ENCODE results near the gene CIB4. TPM values are rescaled to one million over a fixed set of nuclear protein-coding genes. Genes with fewer than 3 reads are reported as not detected.
"Not testable (repeated sequence)": the region's sequence is repeated elsewhere in the genome, so short reads cannot be mapped to it uniquely, and the experiment has no call there.

The CIB4 gene
- total RNA-seq, 2 experiments from 2014 or later = not detected

- ChIA-PET POLR2A (no interaction called here), CTCF (interaction anchor here (0.7 to 2.6 kb wide), 20 partner anchors 12 to 395 kb away, joined by 3 to 10 read pairs (median 4); a partner anchor contains a TSS)
Observed at GRCh38 chr2:26577442-26578112, 63.6 kb downstream of the CIB4 start.

DNA sequence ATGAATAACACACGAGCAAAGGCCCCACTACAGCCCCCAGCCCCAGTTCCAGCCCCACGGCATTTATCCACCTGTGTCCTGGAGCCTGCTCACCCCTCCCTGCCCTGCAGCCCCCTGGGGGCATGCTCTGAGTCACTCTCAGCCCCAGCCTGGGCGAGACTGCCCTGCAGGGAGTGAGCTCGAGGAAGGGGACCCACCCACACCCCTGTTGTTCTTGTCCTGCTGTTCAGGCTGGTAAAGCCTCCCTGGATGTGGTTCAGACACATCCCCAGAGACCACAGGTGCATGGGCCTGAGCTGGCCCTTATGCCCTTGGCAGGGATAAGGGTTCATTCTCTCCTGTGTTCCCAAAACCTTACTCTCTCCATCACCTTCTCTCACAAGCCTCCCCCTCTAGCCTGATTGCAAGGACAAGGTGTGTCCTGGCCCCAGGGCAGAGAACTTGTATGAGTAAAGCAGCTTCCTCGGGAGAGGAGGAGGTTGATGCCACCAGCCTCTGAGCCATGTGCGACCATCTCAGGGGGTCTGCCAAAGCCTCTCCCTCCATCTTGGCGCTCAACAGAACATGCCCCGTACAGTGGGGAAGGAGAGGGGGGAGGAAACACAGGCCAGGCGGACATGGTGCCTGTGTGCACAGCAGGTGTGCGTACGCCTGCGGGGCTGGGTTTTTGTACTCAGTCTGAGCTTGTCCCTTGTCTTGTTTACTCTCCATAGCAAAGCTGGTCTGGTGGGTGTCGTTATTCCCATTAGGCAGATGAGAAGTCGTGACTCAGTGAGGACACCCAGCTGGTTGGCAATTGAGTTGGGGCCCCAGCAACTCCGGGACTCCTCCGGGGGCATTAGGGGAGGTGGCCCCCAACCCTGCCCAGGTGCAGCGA is 64.4 kb downstream of the CIB4 start:
- CTCF ChIA-PET = interaction anchor here (0.9 to 2.6 kb wide), 5 partner anchors 15 to 73 kb away, joined by 3 to 10 read pairs (median 6); no protein-coding TSS in a partner anchor

DNA sequence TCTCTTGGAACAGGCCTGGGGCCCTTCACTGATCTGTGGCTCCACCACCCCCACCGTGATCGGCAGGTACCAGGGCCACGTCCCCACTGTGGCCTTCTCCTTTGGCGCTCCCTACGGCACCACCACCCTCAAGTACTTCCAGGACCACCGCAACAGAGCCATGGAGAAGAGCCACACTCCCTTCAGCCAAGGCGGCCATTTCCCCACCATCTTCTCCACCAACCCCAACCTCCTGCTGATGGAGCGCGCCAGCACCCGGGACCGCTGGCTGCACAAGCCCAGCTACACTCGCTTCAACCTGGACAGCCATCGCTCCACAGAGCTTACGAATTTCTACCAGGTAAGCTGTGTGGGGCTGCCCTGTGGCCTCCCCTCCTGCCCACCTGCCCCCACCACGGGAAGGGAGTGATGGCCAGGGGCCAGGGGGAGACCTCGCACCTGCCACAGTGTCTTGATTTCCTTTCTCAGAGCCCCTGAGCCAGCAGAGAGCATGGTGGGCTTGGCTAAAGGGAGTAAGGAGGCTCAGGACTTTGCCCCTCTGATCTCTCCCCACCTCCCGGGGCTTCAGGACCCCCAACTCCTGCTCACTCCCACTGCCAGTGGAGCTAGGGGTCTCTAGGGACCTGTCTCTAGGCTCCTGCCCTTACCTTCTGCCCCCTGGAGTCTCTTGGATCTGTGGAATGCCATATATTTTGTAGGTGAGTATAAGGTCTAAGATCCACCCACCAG is 65.2 kb downstream of the CIB4 start:
- CTCF ChIA-PET = interaction anchor here (1.4 kb wide), 1 partner anchor 55 kb away, joined by 4 read pairs; no protein-coding TSS in a partner anchor
- POLR2A ChIA-PET = no interaction called here

More for the DNA sequence above, 64.4 kb downstream of the CIB4 start:
- POLR2A ChIA-PET = no interaction called here

GRCh38 chr2:26574900-26575560 is 66.1 kb downstream of the CIB4 start:
- ChIA-PET POLR2A (no interaction called here), CTCF (no interaction called here)

- ChIA-PET CTCF (interaction anchor here (0.5 kb wide), 1 partner anchor 243 kb away, joined by 4 read pairs; no protein-coding TSS in a partner anchor), POLR2A (no interaction called here)
Observed at GRCh38 chr2:26574066-26574899, 66.9 kb downstream of the CIB4 start.

DNA sequence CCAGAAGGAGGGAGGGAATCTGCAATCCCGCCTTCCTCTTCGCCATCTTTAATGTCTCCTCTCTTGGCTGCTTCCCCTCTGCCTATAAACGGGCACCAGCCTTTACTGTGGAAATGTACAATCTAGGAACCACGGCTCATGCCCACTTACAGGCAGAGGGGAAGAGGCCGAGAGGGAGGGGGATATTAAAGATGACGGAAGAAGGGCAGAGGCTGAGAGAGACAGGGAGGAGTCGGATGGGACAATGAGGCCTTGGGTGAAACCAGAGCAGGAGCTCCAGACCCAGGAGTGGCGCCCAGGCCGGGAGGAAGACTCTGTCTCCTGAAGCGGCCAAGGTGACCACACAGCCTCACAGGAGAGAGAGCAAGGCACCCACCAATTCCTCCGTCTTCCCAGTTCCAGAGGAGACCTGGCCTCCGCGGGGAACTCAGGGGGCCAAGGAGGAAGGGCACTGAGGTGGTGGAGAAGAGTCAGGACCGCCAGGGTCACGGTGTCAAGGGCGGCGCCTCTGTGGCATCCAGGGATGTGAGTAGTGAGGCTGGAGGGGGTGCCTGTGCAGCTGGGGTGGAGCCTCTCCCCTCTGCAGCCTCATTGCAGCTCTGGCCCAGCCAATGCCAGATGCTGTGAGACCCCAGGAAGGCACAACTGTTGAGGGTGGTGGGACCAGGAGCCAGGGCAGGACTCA is 67.8 kb downstream of the CIB4 start:
- ChIA-PET POLR2A (no interaction called here), CTCF (interaction anchor here (0.5 kb wide), 1 partner anchor 243 kb away, joined by 4 read pairs; no protein-coding TSS in a partner anchor)

DNA sequence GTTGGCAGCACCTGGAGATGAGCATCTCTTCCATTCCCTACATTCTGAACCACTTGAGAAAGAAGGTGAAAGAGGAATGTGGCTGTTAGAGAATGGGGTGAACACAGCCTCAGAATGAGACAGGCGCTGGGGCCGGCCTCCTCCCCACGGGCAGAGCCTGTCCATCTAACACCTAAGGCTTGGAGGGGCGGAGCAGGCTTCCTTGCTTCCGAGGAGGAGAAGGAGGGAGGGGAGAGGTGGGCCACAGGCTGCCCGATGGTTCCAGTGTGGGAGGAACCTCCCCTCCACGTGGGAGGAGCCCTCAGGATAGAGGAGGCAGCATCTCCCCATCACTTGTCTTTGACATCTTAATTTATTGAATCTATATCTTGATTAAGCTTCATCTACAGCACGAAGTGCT is 68.6 kb downstream of the CIB4 start:
- POLR2A ChIA-PET = no interaction called here
- CTCF ChIA-PET = no interaction called here

DNA sequence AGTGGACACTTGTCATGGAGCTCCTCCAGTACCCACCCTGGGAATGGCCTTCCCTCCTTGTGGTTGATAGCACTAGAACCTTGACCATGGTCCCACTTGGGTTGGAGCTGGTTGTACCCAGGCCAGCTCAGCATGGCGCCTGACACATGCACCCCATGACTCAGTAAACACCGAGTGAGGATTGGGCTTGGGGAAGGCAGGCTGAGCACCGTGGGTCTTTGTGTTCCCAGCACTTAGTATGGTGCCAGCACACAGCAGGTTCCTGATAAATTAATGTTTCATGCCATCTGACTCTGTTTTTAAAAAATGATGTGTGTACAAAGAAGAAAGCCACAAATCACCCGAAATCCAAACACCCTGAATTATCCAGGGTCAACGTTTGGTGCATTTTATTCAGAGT is 69.8 kb downstream of the CIB4 start:
- ChIA-PET POLR2A (no interaction called here), CTCF (interaction anchor here (0.6 kb wide), 1 partner anchor 25 kb away, joined by 3 read pairs; no protein-coding TSS in a partner anchor)

DNA sequence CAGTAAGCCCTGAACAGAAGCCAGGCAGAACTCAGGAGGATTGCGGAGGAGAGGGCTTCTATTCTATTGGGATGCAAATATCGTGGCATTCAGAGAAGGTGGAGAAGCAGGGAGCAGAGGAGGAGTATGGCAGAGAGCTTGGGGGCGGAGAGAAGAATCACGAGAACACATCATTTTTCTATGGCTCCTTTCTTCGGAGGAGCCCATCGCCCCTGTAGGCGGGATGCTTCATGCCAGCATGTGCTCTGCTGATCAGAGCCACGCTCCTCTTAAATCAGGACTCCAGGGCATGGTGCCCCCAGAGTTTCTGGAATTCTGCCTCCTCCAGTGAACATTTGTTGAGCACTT is 71.1 kb downstream of the CIB4 start:
- POLR2A ChIA-PET = no interaction called here
- CTCF ChIA-PET = no interaction called here

DNA sequence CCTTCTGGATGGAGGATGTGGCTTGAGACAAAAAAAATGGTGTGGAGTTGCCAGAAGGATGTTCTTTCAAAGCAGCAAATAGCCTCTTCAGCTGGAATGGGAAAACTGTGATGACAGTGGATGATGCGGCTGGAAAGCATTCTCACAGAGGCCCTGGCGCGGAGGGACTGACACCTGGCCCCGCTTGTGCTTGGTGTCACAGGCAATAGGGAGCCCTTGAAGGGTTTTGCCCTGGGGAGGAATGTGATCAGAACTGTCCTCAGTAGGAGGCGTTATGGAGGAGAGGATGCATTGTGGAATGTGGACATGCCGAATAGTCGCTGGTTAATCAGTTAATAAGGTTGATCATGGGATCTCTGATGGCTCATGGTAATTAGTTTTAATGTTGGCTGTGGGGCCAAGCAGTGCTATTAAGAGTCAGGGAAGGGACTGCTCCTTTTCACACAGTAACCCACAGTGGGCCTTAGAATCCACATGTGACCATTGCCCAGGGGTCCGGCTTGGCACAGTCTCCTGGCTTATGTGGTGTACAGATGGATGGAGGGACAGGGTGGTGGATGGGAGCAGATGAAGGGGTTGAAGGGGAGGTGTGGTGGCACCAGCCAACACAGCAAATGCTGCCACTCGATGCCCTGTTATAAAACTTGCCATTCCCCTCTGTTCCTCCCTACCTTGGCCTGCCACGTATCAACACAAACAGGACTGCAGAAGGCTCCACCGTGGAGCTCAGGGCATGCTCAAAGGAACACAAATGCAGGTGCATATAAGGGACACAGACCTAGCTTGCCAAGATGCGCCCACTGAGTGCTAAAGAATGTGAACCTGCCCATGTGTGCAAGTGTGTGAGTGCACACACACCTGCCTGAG is 71.7 kb downstream of the CIB4 start:
- CTCF ChIA-PET = no interaction called here
- POLR2A ChIA-PET = no interaction called here

DNA sequence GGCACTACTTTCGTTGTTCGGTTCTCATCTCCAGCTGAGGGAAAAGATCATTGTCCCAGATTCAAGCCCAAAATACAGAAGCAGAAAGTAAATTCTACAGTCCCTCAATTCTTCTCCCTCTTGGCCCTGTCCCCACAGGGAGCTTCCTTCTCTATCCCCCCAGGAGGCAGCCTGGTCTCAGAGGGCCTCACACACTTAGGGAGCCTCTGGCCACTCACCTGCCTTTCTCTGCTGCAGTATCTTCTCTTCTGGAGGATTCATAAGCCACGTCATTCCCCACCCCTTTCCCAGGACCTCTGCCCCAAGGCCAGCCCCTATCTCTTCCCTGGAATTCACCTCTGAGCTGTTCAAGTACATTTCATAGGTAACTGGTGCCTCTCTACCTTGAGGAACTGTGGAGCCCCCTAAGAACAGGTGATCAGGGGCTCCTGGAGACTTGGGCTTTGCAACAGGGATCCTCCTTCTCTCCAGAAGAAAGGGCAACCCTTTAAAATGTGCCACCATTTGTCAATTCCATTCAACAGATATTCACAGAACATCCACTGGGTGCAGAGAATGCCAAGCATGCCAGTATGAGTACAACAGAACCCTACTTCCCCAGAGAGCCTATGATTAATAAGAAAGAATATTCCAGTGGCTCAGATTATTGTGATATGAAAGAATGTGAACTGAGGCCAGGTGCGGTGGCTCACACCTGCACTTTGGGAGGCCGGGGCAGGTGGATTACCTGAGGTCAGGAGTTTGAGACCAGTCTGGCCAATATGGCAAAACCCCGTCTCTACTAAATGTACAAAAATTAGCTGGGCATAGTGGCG is 72.9 kb downstream of the CIB4 start:
- CTCF ChIA-PET = no interaction called here
- POLR2A ChIA-PET = no interaction called here

- CTCF ChIA-PET = no interaction called here
- POLR2A ChIA-PET = no interaction called here
Observed at GRCh38 chr2:26567534-26567933, 73.6 kb downstream of the CIB4 start.

GRCh38 chr2:26566731-26567130 is 74.4 kb downstream of the CIB4 start:
- CTCF ChIA-PET = interaction anchor here (1.4 kb wide), 1 partner anchor 11 kb away, joined by 4 read pairs; no protein-coding TSS in a partner anchor
- POLR2A ChIA-PET = not testable (repeated sequence)

GRCh38 chr2:26566081-26566375 is 75.1 kb downstream of the CIB4 start:
- CTCF ChIA-PET = interaction anchor here (1.4 kb wide), 1 partner anchor 12 kb away, joined by 4 read pairs; no protein-coding TSS in a partner anchor
- POLR2A ChIA-PET = interaction anchor here (0.6 kb wide), 1 partner anchor 55 kb away, joined by 6 read pairs; no protein-coding TSS in a partner anchor

- CTCF ChIA-PET = no interaction called here
Observed at GRCh38 chr2:26564121-26564644, 77.0 kb downstream of the CIB4 start.

DNA sequence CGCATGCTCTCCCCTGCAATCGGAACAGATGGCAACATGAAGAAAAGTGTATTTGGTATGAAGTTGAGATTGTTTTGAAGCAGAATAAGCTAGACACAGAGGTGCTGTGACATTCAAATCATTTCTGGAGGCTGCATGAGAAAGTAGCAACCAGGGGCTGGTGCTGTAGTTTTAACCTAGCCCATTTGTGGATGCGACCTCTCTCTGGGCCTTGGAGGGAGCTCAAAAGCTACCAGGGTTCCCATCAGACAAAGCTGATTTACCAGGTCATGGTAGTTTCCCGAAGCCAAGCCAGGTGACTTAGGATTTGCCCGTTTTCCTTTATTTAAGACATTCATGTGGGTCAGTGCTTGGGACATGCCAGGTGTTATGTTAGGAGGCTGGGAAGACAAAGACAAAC is 77.5 kb downstream of the CIB4 start:
- ChIA-PET CTCF (no interaction called here), POLR2A (no interaction called here)

More at GRCh38 chr2:26564121-26564644, 77.0 kb downstream of the CIB4 start:
- POLR2A ChIA-PET = no interaction called here

All from activated CD8-positive, alpha-beta memory T cell treated with anti-CD3 and anti-CD28 coated beads for 36 hours (primary cell).